IPS-18c (cell line): ENCODE results near the gene BNC2.

Source experiments
- H3K4me3 ChIP-seq: 2 replicates; pipeline ENCODE4 v1.7.0; 2013; ENCODE audit warnings: low read depth, mild to moderate bottlenecking, low read length, moderate library complexity; ENCODE audit not compliant: insufficient read depth
- H3K9me3 ChIP-seq: one replicate; pipeline ENCODE4 v1.6.1; 2013; ENCODE audit warnings: mild to moderate bottlenecking, low read length, moderate library complexity; ENCODE audit not compliant: control insufficient read depth, insufficient read depth

The BNC2 gene

GRCh38 chr9:16364347-16364746 lies 506.1 kb downstream of the BNC2 start:
- no peak overlapping the region for H3K4me3 ChIP-seq

GRCh38 chr9:16363916-16364315 lies 506.6 kb downstream of the BNC2 start:
- Histone ChIP-seq H3K4me3 (no peak overlapping the region), H3K9me3 (no peaks in the 10 kb centered on the region)

More at GRCh38 chr9:16364347-16364746, 506.1 kb downstream of the BNC2 start:
- no peaks in the 10 kb centered on the region for H3K9me3 ChIP-seq

DNA sequence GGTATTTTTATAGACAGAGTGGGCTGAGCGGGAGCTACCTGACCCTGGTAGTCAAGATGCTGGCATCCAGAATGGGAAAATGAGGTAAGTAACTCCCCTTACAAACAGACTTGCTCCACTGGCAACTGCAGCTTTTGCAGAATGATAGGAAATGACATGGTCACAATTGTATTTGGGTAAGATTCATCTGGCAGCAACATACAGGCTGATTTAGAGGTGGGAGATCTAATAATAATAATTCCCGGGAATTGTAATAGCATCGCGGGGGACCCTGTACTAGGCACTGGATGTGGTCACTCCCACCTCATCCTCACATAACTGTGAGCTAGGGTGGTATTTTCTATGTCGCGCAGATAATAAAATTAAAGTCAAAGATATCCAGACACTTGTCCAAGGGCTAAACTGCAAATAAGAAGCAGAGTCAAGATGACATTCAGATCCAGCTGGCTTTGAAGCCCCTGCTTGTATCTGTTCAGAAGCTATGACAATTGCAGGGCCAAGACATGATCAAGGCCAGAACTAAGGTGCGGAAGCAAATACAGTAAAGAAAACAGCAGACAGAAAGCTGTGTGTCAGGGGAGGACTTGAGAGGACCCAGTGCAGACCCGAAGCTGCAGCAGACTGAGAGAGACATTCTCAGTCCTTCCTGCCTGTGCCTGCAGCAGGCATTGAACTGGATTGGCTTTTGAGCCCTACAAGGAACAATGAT lies 507.2 kb downstream of the BNC2 start:
- Histone ChIP-seq H3K4me3 (no peak overlapping the region), H3K9me3 (no peaks in the 10 kb centered on the region)

DNA sequence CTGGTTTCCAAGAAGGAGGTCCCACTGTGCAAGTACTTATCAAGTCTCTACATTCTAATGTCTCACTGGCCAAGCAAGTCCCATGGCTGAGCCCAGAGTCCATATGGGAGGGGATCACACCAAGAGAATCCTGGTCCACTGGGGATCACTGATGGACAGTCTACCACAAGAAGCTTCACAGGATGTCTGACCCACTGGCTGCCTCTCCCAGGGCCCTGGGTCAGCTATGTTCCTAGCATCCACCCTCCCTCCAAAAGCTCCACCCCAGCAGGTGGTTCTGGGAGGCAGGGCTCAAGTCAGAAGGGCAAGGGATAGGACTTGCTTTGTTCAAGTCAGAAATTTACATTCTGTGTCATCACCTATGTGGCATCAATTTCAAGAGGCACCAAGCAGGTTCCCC lies 508.5 kb downstream of the BNC2 start:
- no peaks in the 10 kb centered on the region for H3K9me3 ChIP-seq
- H3K4me3 ChIP-seq: no peak overlapping the region

DNA sequence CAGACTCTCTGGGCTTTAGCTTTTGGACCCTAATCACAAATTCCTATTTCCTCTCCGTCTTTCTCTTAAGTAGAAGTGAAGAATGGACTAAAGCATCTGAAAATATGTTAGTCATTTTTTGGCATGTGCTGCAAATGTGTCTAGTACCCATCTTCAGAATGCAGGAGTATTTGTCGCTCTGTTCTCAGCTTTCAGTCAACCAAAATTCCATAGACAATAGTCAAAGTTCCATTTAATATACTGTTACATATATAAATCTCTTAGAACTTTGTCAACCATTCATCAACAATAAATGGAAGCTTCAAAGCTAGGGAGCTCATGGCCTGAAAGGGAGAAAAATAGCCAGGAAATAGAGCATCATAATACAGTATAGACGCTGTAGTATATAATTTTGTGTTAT lies 509.4 kb downstream of the BNC2 start:
- Histone ChIP-seq H3K4me3 (no peak overlapping the region), H3K9me3 (no peaks in the 10 kb centered on the region)

- H3K9me3 ChIP-seq: peaks cover 2% of the 10 kb centered on the region
- H3K4me3 ChIP-seq: no peak overlapping the region
Measured at GRCh38 chr9:16360247-16360646, 510.2 kb downstream of the BNC2 start.
